Activated CD8-positive, alpha-beta T cell treated with anti-CD3 and anti-CD28 coated beads for 36 hours (primary cell): ENCODE results near the gene RNF152. TPM values are rescaled to one million over a fixed set of nuclear protein-coding genes. Genes with fewer than 3 reads are reported as not detected.

Source experiments
- ATAC-seq: fragments of 200-7000 bp; cut with Tn5 transposase; one replicate; pipeline ENCODE4 v1.10.0; 2021; ENCODE audit warnings: mild to moderate bottlenecking, moderate library complexity
- CTCF ChIA-PET: fragments of 350-600 bp; sonication (Branson Sonifier 250); formaldehyde crosslinking; loops from one replicate; lab custom pipeline; 2021; ENCODE audit warnings: antibody characterized with exemption; lab: Charles Lee
- POLR2A ChIA-PET: fragments of 350-600 bp; sonication (Branson Sonifier 250); formaldehyde crosslinking; loops from one replicate; lab custom pipeline; 2021; ENCODE audit warnings: antibody characterized with exemption; lab: Charles Lee
- DNase-seq: peaks from one replicate; pipeline ENCODE4 v3.0.0-alpha.2; 2020
- H3K27ac Mint-ChIP-seq: one replicate; pipeline ENCODE4 v1.8.0; 2021; ENCODE audit warnings: mild to moderate bottlenecking, mixed read lengths
- H3K27me3 Mint-ChIP-seq: one replicate; pipeline ENCODE4 v1.8.0; 2021; ENCODE audit warnings: mixed read lengths
- H3K36me3 Mint-ChIP-seq: one replicate; pipeline ENCODE4 v1.8.0; 2021; ENCODE audit warnings: low read depth, mixed read lengths
- H3K4me1 Mint-ChIP-seq: one replicate; pipeline ENCODE4 v1.8.0; 2021; ENCODE audit warnings: low read depth, mixed read lengths
- H3K4me3 Mint-ChIP-seq: one replicate; pipeline ENCODE4 v1.8.0; 2021; ENCODE audit warnings: mild to moderate bottlenecking, moderate library complexity, mixed read lengths
- H3K9me3 Mint-ChIP-seq: one replicate; pipeline ENCODE4 v1.8.0; 2021; ENCODE audit warnings: mixed read lengths
- intact Hi-C: fragments of 100-400 bp; cut with micrococcal nuclease; formaldehyde crosslinking; loops from one replicate; pipeline ENCODE4 v1.10.0; 2022
- total RNA-seq, 2 experiments: library from RNA; stranded (reverse); gene quantifications; one replicate each; pipeline ENCODE4 v1.2.3, GENCODE V29; 2021
- TF ChIP-seq, protein P1 (sequence below): fragments of 200-600 bp; IDR thresholded peaks from one replicate; pipeline ENCODE4 v1.8.0; 2022; ENCODE audit warnings: antibody characterized with exemption, mild to moderate bottlenecking

RNF152 gene
- total RNA-seq, 2 experiments from 2014 or later: 0.16 to 0.18 TPM

GRCh38 chr18:61888622-61889021 lies 4.2 kb downstream of the RNF152 start:
- intact Hi-C loops: no loop called here
- POLR2A ChIA-PET: interaction anchor here (0.6 kb wide), 1 partner anchor 1988 kb away, joined by 3 read pairs; no protein-coding TSS in a partner anchor
- Mint-ChIP-seq H3K9me3 (no peaks in the 10 kb centered on the region), H3K4me1 (peaks cover 11% of the 10 kb centered on the region), H3K36me3 (no peaks in the 10 kb centered on the region), H3K27ac (no peak overlapping the region), H3K27me3 (peaks cover 32% of the 10 kb centered on the region), H3K4me3 (no peak overlapping the region)
- TF ChIP-seq, protein P1, sequence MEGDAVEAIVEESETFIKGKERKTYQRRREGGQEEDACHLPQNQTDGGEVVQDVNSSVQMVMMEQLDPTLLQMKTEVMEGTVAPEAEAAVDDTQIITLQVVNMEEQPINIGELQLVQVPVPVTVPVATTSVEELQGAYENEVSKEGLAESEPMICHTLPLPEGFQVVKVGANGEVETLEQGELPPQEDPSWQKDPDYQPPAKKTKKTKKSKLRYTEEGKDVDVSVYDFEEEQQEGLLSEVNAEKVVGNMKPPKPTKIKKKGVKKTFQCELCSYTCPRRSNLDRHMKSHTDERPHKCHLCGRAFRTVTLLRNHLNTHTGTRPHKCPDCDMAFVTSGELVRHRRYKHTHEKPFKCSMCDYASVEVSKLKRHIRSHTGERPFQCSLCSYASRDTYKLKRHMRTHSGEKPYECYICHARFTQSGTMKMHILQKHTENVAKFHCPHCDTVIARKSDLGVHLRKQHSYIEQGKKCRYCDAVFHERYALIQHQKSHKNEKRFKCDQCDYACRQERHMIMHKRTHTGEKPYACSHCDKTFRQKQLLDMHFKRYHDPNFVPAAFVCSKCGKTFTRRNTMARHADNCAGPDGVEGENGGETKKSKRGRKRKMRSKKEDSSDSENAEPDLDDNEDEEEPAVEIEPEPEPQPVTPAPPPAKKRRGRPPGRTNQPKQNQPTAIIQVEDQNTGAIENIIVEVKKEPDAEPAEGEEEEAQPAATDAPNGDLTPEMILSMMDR: no peak
- CTCF ChIA-PET: no interaction called here
- DNase-seq (no peak), ATAC-seq (no peak)

GRCh38 chr18:61887838-61888237 lies 5.0 kb downstream of the RNF152 start:
- Mint-ChIP-seq H3K9me3 (no peaks in the 10 kb centered on the region), H3K4me1 (peaks cover 5% of the 10 kb centered on the region), H3K27ac (no peak overlapping the region), H3K27me3 (peaks cover 26% of the 10 kb centered on the region), H3K36me3 (no peaks in the 10 kb centered on the region), H3K4me3 (no peak overlapping the region)
- DNase-seq: no peak
- intact Hi-C loops: no loop called here
- CTCF ChIA-PET: no interaction called here
- TF ChIP-seq, protein P1: no peak
- POLR2A ChIA-PET: no interaction called here
- no peak for ATAC-seq

- ATAC-seq (no peak), DNase-seq (no peak)
- H3K27me3 Mint-ChIP-seq: peaks cover 10% of the 10 kb centered on the region
- no peaks in the 10 kb centered on the region for H3K36me3 Mint-ChIP-seq
- POLR2A ChIA-PET: interaction anchor here (1.0 kb wide), 1 partner anchor 234 kb away, joined by 3 read pairs; no protein-coding TSS in a partner anchor
- intact Hi-C loops: no loop called here
- CTCF ChIA-PET: no interaction called here
- no peaks in the 10 kb centered on the region for H3K4me1 Mint-ChIP-seq
- H3K9me3 Mint-ChIP-seq: no peaks in the 10 kb centered on the region
- TF ChIP-seq, protein P1: no peak
- H3K4me3 Mint-ChIP-seq: no peak overlapping the region
- no peak overlapping the region for H3K27ac Mint-ChIP-seq
Measured at GRCh38 chr18:61883547-61883946, 9.3 kb downstream of the RNF152 start.

DNA sequence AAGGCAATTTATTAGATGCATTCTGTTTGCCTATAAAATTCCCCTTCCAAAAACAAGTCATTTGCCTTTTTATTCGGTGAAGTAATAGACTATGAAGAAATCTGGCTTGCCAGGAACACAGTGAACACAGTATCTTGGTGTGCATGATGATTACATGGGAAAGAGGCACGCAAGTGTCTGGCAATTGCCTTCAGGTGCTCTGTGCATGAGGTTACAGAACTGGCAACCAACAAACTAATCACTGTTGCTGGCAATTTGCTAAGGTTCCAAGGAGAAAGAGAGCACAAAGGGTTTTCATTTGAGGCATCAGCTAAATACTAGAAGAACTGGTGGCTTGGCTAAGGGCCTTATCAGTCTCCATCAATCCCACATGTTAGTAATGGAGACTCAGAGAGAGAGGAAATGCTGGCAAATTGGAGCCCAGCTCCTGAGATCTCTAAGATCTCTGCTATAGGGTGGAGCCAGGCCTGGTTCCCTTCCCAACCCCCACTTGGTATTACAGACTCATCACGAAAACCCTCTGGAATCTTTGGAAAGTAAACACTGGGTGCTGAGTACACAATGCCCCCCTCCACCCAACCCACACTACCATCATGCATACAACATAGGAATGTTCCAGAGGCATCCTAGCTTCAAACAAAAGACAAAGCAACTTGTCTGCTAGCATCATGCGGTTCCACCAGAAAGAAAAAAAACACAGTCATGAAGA lies 10.4 kb downstream of the RNF152 start:
- H3K36me3 Mint-ChIP-seq: no peaks in the 10 kb centered on the region
- H3K27ac Mint-ChIP-seq: no peak overlapping the region
- DNase-seq (no peak), ATAC-seq (no peak)
- peaks cover 8% of the 10 kb centered on the region for H3K27me3 Mint-ChIP-seq
- no peak overlapping the region for H3K4me3 Mint-ChIP-seq
- intact Hi-C loops: no loop called here
- TF ChIP-seq, protein P1: no peak
- CTCF ChIA-PET: no interaction called here
- H3K4me1 Mint-ChIP-seq: no peaks in the 10 kb centered on the region
- H3K9me3 Mint-ChIP-seq: no peaks in the 10 kb centered on the region
- POLR2A ChIA-PET: no interaction called here

GRCh38 chr18:61876899-61877298 lies 15.9 kb downstream of the RNF152 start:
- intact Hi-C loops: no loop called here
- H3K27me3 Mint-ChIP-seq: peaks cover 12% of the 10 kb centered on the region
- H3K4me3 Mint-ChIP-seq: no peak overlapping the region
- POLR2A ChIA-PET: no interaction called here
- H3K9me3 Mint-ChIP-seq: no peaks in the 10 kb centered on the region
- TF ChIP-seq, protein P1: no peak
- ATAC-seq (no peak), DNase-seq (no peak)
- no peaks in the 10 kb centered on the region for H3K36me3 Mint-ChIP-seq
- H3K27ac Mint-ChIP-seq: no peak overlapping the region
- no peaks in the 10 kb centered on the region for H3K4me1 Mint-ChIP-seq
- CTCF ChIA-PET: no interaction called here
